Activated CD4-positive, alpha-beta T cell treated with anti-CD3 and anti-CD28 coated beads, Interleukin-2, Interleukin-4, amounts not matched to agents 100 ng/mL and 50 ng/mL, durations not matched to agents 16 hours and 8 hours (primary cell): ENCODE results near the gene MSANTD7.
"Not testable (repeated sequence)": the region's sequence is repeated elsewhere in the genome, so short reads cannot be mapped to it uniquely, and the experiment has no call there.

ENCODE experiments used
- DNase-seq: peaks from one replicate; pipeline ENCODE4 v3.0.0-alpha.2; 2020; ENCODE audit warnings: low spot score

Gene MSANTD7

GRCh38 chr10:14837757-14838581 is at the start of gene MSANTD7, which contains the start of the genes CDNF and HSPA14:
Gene MSANTD7 (plus strand): TSS chr10:14838306. CDS start chr10:14842285, 3,979 bp downstream.
Gene CDNF (minus strand): TSS chr10:14838037. CDS start chr10:14837946, 91 bp downstream.
Gene HSPA14 (plus strand): TSS chr10:14838306. CDS start chr10:14838403, 97 bp downstream.
- DNase-seq, result peak; percentile 100

GRCh38 chr10:14798636-14799035 is 39.5 kb upstream of the MSANTD7 start:
- no peak for DNase-seq

GRCh38 chr10:14800397-14800796 is 37.7 kb upstream of the MSANTD7 start:
- DNase-seq, result no peak

- DNase-seq, result no peak
Observed at GRCh38 chr10:14801723-14802122, 36.4 kb upstream of the MSANTD7 start.

- DNase-seq, result no peak
Observed at GRCh38 chr10:14803827-14804226, 34.3 kb upstream of the MSANTD7 start.

- no peak for DNase-seq
Observed at GRCh38 chr10:14806318-14806717, 31.8 kb upstream of the MSANTD7 start.

- DNase-seq, result no peak
Observed at GRCh38 chr10:14810969-14811953, 26.8 kb upstream of the MSANTD7 start.

GRCh38 chr10:14812271-14812670 is 25.8 kb upstream of the MSANTD7 start:
- peak; percentile 19 for DNase-seq

- DNase-seq, result no peak
Observed at GRCh38 chr10:14815681-14816080, 22.4 kb upstream of the MSANTD7 start.

- not testable (repeated sequence) for DNase-seq
Observed at GRCh38 chr10:14816717-14817116, 21.4 kb upstream of the MSANTD7 start.

GRCh38 chr10:14820010-14820774 is 17.9 kb upstream of the MSANTD7 start:
- no peak for DNase-seq

- no peak for DNase-seq
Observed at GRCh38 chr10:14820775-14821154, 17.3 kb upstream of the MSANTD7 start.

GRCh38 chr10:14821635-14822375 is 16.3 kb upstream of the MSANTD7 start:
- no peak for DNase-seq

- peak; percentile 41 for DNase-seq
Observed at GRCh38 chr10:14822879-14823755, 15.0 kb upstream of the MSANTD7 start.

GRCh38 chr10:14823966-14824365 is 14.1 kb upstream of the MSANTD7 start:
- no peak for DNase-seq

GRCh38 chr10:14826076-14826829 is 11.9 kb upstream of the MSANTD7 start:
- no peak for DNase-seq

- no peak for DNase-seq
Observed at GRCh38 chr10:14833106-14833505, 5.0 kb upstream of the MSANTD7 start.

GRCh38 chr10:14836208-14836607 is 1.9 kb upstream of the MSANTD7 start:
- no peak for DNase-seq
